ENCODE results near the gene IL2RA. TPM values are rescaled to one million over a fixed set of nuclear protein-coding genes. Genes with fewer than 3 reads are reported as not detected.
"Not testable (repeated sequence)": the region's sequence is repeated elsewhere in the genome, so short reads cannot be mapped to it uniquely, and the experiment has no call there.

Gene IL2RA
- total and polyA plus RNA-seq, 10 donors, result 3.5 to 78.7 (median 15.4) TPM

DNA sequence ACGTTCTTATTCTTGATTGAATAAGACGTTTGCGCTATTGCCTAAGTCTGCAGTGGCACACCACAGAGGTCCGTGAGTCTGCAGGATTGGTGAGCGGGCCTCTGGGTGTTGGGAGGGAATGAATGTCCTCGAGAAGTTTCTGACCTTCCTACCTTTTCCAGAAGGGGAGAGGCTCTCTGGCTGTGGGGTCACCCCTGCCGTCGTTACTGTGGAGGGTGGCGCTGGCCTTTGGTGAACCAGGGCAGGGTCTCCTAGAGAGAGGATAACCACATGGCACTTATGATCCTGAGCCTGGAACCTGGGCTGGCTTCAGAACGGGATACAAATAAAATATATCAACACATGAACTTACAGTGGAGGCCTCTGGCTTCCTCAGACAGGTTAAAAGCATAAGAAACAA lies 98.6 kb downstream of the IL2RA start:
- DNase-seq, result no peak
- H3K4me3 ChIP-seq, result no peak overlapping the region
- no peaks in the 10 kb centered on the region for H3K9me3 ChIP-seq
- H3K4me1 ChIP-seq, result no peaks in the 10 kb centered on the region
- TF ChIP-seq POLR2A (IDR thresholded peaks at IDR 0.05), result no peak
- no peak for TF ChIP-seq POLR2AphosphoS5 (IDR thresholded peaks at IDR 0.05)
- TF ChIP-seq, protein P1, sequence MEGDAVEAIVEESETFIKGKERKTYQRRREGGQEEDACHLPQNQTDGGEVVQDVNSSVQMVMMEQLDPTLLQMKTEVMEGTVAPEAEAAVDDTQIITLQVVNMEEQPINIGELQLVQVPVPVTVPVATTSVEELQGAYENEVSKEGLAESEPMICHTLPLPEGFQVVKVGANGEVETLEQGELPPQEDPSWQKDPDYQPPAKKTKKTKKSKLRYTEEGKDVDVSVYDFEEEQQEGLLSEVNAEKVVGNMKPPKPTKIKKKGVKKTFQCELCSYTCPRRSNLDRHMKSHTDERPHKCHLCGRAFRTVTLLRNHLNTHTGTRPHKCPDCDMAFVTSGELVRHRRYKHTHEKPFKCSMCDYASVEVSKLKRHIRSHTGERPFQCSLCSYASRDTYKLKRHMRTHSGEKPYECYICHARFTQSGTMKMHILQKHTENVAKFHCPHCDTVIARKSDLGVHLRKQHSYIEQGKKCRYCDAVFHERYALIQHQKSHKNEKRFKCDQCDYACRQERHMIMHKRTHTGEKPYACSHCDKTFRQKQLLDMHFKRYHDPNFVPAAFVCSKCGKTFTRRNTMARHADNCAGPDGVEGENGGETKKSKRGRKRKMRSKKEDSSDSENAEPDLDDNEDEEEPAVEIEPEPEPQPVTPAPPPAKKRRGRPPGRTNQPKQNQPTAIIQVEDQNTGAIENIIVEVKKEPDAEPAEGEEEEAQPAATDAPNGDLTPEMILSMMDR (IDR thresholded peaks at IDR 0.05 in 8 of 11, conservative IDR thresholded peaks at IDR 0.05 in 3 of 11), result no peak
- H3K27me3 ChIP-seq (replicated peaks in 1 of 7), result no peaks in the 10 kb centered on the region
- H3K36me3 ChIP-seq, result peaks cover 0 to 98% (median 41%) of the 10 kb centered on the region in 6 donors
- intact Hi-C loops (cut with DNase I; ENCODE audit: low total_unique reads), result no loop called here
- WGBS, 5 donors, result 83 to 92% (median 88%) methylated on average over 10 of the region's 10 CpGs
- H3K27ac ChIP-seq, result no peak overlapping the region

DNA sequence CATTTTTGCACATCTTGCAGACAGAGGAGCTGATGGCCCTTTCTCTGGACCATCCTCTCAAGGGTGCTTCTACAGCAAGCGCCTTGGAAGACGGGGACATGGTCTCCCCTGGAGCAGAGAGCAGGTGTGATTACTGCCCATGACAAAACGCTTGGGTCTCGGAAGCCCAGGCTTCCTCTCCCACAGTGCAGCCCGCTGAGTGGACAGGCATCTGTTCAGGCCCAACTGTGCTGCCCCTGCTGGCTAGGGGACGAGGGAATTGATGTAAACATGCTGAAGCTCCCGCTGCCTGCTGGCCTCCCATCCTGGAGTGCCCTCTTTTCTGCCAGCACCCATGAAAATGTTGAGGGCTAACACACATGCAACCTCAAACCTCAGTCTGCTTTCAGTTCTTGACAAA lies 99.1 kb downstream of the IL2RA start:
- Histone ChIP-seq H3K27me3 (replicated peaks in 1 of 7) (no peaks in the 10 kb centered on the region), H3K4me3 (no peak overlapping the region), H3K27ac (no peak overlapping the region), H3K36me3 (peaks cover 0 to 98% (median 41%) of the 10 kb centered on the region in 6 donors), H3K9me3 (no peaks in the 10 kb centered on the region), H3K4me1 (no peaks in the 10 kb centered on the region)
- WGBS, 5 donors, result 89 to 95% (median 93%) methylated on average over 7 of the region's 7 CpGs
- intact Hi-C loops (cut with DNase I; ENCODE audit: low total_unique reads), result no loop called here
- no peak for DNase-seq
- no peak for TF ChIP-seq POLR2AphosphoS5 (IDR thresholded peaks at IDR 0.05)
- TF ChIP-seq POLR2A (IDR thresholded peaks at IDR 0.05), result no peak
- TF ChIP-seq, protein P1 (IDR thresholded peaks at IDR 0.05 in 8 of 11, conservative IDR thresholded peaks at IDR 0.05 in 3 of 11), result no peak

DNA sequence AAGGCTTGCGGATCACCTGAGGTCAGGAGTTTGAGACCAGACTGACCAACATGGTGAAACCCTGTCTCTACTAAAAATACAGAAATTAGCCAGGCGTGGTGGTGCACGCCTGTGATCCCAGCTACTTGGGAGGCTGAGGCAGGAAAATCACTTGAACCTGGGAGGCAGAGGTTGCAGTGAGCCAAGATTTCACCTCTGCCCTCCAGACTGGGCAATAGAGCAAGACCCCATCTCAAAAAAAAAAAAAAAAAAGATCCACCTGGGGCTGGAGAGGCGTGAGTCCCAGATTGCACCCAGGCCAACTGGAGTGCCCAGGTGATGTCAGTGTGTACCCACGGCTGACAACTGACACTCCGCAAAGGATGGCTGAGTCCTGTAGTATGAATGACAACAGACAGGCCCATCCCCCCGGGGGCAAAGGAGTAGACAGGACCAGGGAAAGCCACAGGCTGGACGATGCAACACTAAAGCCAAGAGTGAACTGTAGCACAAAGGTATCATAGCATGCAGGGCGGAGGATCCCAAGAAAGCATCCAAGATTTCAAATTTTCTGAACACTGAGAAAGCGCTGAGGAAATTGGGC lies 99.7 kb downstream of the IL2RA start:
- H3K27me3 ChIP-seq (replicated peaks in 1 of 7); H3K4me1 ChIP-seq; intact Hi-C loops (cut with DNase I; ENCODE audit: low total_unique reads); H3K4me3 ChIP-seq; H3K9me3 ChIP-seq; H3K27ac ChIP-seq; DNase-seq: not testable (repeated sequence)
- H3K36me3 ChIP-seq, result peaks cover 0 to 98% (median 41%) of the 10 kb centered on the region in 6 donors
- 96 to 98% (median 96%) methylated on average over 10 of the region's 10 CpGs for WGBS, 5 donors

DNA sequence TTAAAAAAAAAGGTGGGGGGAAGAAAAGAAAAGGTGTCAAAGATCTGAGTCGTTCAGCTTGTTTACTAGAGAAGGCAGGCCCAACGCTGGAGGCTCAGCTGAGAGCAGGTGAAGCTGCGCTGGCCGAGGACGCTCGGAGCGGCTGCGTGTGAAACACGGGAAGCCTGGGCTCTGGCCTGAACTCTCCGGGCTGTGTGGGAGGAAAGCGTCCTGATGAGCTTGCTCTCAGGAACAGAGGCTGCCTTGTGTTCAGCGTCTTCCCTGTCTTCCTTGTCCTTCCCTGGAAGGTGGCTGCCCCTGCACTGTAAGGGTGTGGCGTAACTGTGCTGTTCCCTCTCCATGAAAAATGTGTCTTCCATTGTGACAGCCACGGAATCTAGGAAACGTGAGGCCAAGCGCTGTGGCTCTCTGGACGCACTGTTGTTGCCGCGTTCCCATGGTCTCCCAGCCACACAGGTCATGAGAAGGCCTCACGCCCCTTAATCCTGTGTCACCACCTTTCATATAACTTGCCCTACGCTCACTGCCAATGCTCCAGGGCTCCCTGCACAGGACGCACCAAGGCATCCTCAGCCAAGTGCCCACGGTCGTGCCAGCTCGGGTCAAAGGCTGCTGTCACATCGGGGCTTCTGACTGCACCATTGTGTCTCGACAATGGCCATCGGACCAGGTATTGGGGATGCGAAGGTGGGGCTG lies 100.6 kb downstream of the IL2RA start:
- no peaks in the 10 kb centered on the region for H3K27me3 ChIP-seq (replicated peaks in 1 of 7)
- TF ChIP-seq POLR2AphosphoS5 (IDR thresholded peaks at IDR 0.05) (no peak), POLR2A (IDR thresholded peaks at IDR 0.05) (no peak)
- TF ChIP-seq, protein P1 (IDR thresholded peaks at IDR 0.05 in 8 of 11, conservative IDR thresholded peaks at IDR 0.05 in 3 of 11), result no peak
- H3K4me1 ChIP-seq, result no peaks in the 10 kb centered on the region
- DNase-seq, result no peak
- H3K9me3 ChIP-seq, result no peaks in the 10 kb centered on the region
- WGBS, 5 donors, result 93 to 96% (median 96%) methylated on average over 29 of the region's 29 CpGs
- peaks cover 0 to 100% (median 43%) of the 10 kb centered on the region in 6 donors for H3K36me3 ChIP-seq
- no peak overlapping the region for H3K27ac ChIP-seq
- no peak overlapping the region for H3K4me3 ChIP-seq
- intact Hi-C loops (cut with DNase I; ENCODE audit: low total_unique reads), result no loop called here

DNA sequence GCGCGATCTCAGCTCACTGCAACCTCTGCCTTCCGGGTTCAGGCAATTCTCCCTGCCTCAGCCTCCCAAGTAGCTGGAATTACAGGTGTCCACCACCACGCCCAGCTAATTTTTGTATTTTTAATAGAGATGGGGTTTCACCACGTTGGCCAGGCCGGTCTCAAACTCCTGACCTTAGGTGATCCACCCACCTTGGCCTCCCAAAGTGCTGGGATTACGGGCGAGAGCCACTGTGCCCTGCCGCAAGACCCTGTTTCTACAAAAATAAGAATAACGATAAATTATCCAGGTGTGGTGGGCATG lies 101.2 kb downstream of the IL2RA start:
- H3K36me3 ChIP-seq, result peaks cover 0 to 100% (median 47%) of the 10 kb centered on the region in 6 donors
- H3K9me3 ChIP-seq; H3K4me1 ChIP-seq; H3K27ac ChIP-seq; intact Hi-C loops (cut with DNase I; ENCODE audit: low total_unique reads); DNase-seq; H3K27me3 ChIP-seq (replicated peaks in 1 of 7); H3K4me3 ChIP-seq: not testable (repeated sequence)
- 90 to 97% (median 97%) methylated on average over 10 of the region's 10 CpGs for WGBS, 5 donors

Small RNA genes lying within 50 kb of the gene (small RNA-seq; reads per million reads assigned to genes)
- 0 reads per million in 4 donors for gene RF00397

Other genes with a start within 250 kb of the IL2RA start
- 100 to 1,000 TPM; 190 to 272 (median 211) TPM for gene GDI2, start 248.9 kb downstream of the IL2RA start, total RNA-seq
- gene GDI2, start 248.9 kb downstream of the IL2RA start, polyA plus RNA-seq, result 100 to 1,000 TPM; 100 to 152 (median 146) TPM
- 10 to 100 TPM in 1 of 7 donors, 1 to 10 TPM in 6; 5.8 to 10.5 (median 6.8) TPM for gene ANKRD16, start 172.5 kb downstream of the IL2RA start, total RNA-seq
- 1 to 10 TPM; 2.7 to 5.1 (median 4.3) TPM for gene ANKRD16, start 172.5 kb downstream of the IL2RA start, polyA plus RNA-seq
- 100 to 1,000 TPM; 101 to 118 (median 111) TPM for gene FBH1, start 172.1 kb downstream of the IL2RA start, total RNA-seq
- gene FBH1, start 172.1 kb downstream of the IL2RA start, polyA plus RNA-seq, result 10 to 100 TPM; 33.4 to 47.8 (median 40.9) TPM
- gene IL15RA, start 84.8 kb downstream of the IL2RA start, total RNA-seq, result 10 to 100 TPM; 18.7 to 37.4 (median 28.6) TPM
- gene IL15RA, start 84.8 kb downstream of the IL2RA start, polyA plus RNA-seq, result 10 to 100 TPM in 2 of 3 donors, 1 to 10 TPM in 1; 9.9 to 13.8 (median 11.1) TPM
- gene RBM17, start 26.7 kb upstream of the IL2RA start, total RNA-seq, result 100 to 1,000 TPM in 6 of 7 donors, 10 to 100 TPM in 1; 93.2 to 140 (median 120) TPM
- 100 to 1,000 TPM in 1 of 3 donors, 10 to 100 TPM in 2; 63.1 to 100 (median 93.5) TPM for gene RBM17, start 26.7 kb upstream of the IL2RA start, polyA plus RNA-seq
- 100 to 1,000 TPM in 5 of 7 donors, 10 to 100 TPM in 2; 74.2 to 227 (median 145) TPM for gene PFKFB3, start 140.6 kb upstream of the IL2RA start, total RNA-seq
- 10 to 100 TPM in 1 of 3 donors, 1 to 10 TPM in 2; 6.3 to 20.9 (median 8.8) TPM for gene PFKFB3, start 140.6 kb upstream of the IL2RA start, polyA plus RNA-seq

All from spleen (tissue), 11 donors.